K562 (cell line): ENCODE measurements around the gene SULT6B1. TPM values are rescaled to one million over a fixed set of nuclear protein-coding genes. Genes with fewer than 3 reads are reported as not detected.

Experiments used
- BRCA1 ChIP-seq, 2 experiments: fragments of 450-650 bp in 1 of 2; sonication (generic) in 1 of 2; formaldehyde crosslinking in 1 of 2; IDR thresholded peaks; 2 replicates each; pipeline versions ENCODE4 v1.5.0 to v1.6.1; 2017 to 2020; ENCODE audit warnings: mild to moderate bottlenecking in 1 of 2, missing genetic modification reagents in 1 of 2
- FOS ChIP-seq: IDR thresholded peaks from 3 replicates; pipeline ENCODE4 v1.6.1; 2011; ENCODE audit not compliant: insufficient read length; ENCODE audit errors: extremely low read depth
- FOXA1 ChIP-seq: fragments of 450-650 bp; IDR thresholded peaks from 2 replicates; pipeline ENCODE4 v1.6.1; 2016; ENCODE audit warnings: mild to moderate bottlenecking, borderline replicate concordance
- L3MBTL2 ChIP-seq: fragments of 450-650 bp; IDR thresholded peaks from 2 replicates; pipeline ENCODE4 v1.6.1; 2016; ENCODE audit warnings: mild to moderate bottlenecking, moderate library complexity
- NFYB ChIP-seq: IDR thresholded peaks from 2 replicates; pipeline ENCODE4 v1.6.1; 2011; ENCODE audit warnings: mild to moderate bottlenecking, moderate library complexity; ENCODE audit not compliant: insufficient read length; ENCODE audit errors: extremely low read depth
- NUFIP1 ChIP-seq: fragments of 450-650 bp; IDR thresholded peaks from 2 replicates; pipeline ENCODE4 v1.6.1; 2018; ENCODE audit not compliant: partially characterized antibody
- SMAD3 ChIP-seq: fragments of 450-650 bp; formaldehyde crosslinking; conservative IDR thresholded peaks from 2 replicates; pipeline ENCODE4 v1.4.0; 2020; ENCODE audit warnings: mild to moderate bottlenecking
- polyA plus RNA-seq, 8 experiments: library from polyadenylated mRNA; depleted of rRNA in 4 of 8; stranded (reverse) in 5 of 8; unstranded in 3 of 8; fragments of >200 nt; fragmentation: Nextera tagmentation in 2 of 8; fragmentation: Illumina TruSeq in 1 of 8; extraction: Ambion mirVana in 2 of 8; extraction: Trizol in 1 of 8; gene quantifications; 2 replicates each; pipeline versions ENCODE4 v1.2.1 to v1.2.3, GENCODE V29; 2011 to 2014; ENCODE audit warnings: inconsistent platforms in 1 of 8, missing spikeins in 1 of 8
- total RNA-seq, 7 experiments: library from RNA; depleted of rRNA in 6 of 7; stranded (reverse); fragments of >200 nt in 6 of 7; fragmentation: Illumina TruSeq in 2 of 7; extraction: Trizol in 2 of 7; gene quantifications; 2 replicates each; pipeline versions ENCODE4 v1.2.1 to v1.2.3, GENCODE V29; 2011 to 2021; ENCODE audit warnings: low replicate concordance in 1 of 7
- TF ChIP-seq, protein P1 (sequence below): fragments of 250-450 bp; sonication (Bioruptor Pico); IDR thresholded peaks from 2 replicates; pipeline ENCODE4 v1.5.0; 2020; ENCODE audit warnings: mild to moderate bottlenecking
- TF ChIP-seq, protein P2 (sequence below): sonication (generic); formaldehyde crosslinking; IDR thresholded peaks from 2 replicates; pipeline ENCODE4 v1.9.0; 2022; ENCODE audit warnings: mild to moderate bottlenecking, missing genetic modification reagents
- TF ChIP-seq, protein P3 (sequence below): fragments of 450-650 bp; formaldehyde crosslinking; IDR thresholded peaks from 2 replicates; pipeline ENCODE4 v1.4.0; 2020; ENCODE audit warnings: mild to moderate bottlenecking, moderate library complexity
- TF ChIP-seq, protein P4 (sequence below): sonication (generic); formaldehyde crosslinking; IDR thresholded peaks from 2 replicates; pipeline ENCODE4 v1.4.0; 2020; ENCODE audit warnings: mild to moderate bottlenecking, missing genetic modification reagents

The SULT6B1 gene
- total and polyA plus RNA-seq, 9 of the 15 experiments (the other 6 are each of a cell fraction or from before 2014, with no cell fraction given): not detected

DNA sequence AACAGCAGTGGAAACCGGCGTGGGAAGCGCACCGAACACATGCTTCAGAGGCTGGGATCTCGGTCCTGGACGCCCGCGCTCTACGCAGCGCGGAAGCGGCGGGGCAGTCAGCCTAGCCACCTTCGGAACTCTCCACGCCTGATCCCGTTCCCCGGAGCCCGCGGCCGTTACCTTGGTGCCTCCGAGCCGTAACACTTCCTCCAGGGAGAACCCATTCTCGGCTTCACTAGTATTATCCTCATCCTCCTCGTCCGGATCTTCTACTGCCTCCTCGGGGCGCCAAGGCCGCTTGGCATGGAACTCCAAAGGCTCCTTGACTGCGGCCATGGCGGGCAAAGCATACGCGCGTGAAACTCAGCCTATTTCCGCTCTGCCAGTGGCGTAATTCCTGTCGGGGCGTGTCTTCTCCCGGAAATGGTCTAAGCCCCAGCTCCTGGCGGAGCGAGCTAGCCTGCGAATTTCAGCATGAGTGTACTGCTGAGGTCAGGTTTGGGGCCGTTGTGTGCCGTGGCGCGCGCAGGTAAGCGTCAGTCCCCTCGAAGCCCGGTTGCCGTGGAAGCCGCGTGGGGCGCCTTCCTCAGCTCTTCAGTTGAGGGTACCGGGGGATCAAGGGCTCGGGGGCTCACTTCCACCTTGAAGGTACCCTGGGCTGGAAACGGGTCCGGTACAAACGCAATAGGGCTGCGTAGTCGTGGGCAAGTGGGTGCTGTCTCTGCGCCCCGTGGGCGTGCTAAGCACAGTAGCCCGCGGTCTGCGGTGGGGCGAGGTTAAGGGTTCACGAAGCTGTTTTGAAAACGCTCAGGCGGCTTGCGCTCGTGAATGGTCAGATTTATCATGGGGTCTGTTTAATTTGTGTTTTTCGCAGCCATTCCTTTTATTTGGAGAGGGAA is 43.0 kb upstream of the SULT6B1 start, which contains the start of the genes CEBPZ and NDUFAF7 (continued):
- TF ChIP-seq, protein P1, sequence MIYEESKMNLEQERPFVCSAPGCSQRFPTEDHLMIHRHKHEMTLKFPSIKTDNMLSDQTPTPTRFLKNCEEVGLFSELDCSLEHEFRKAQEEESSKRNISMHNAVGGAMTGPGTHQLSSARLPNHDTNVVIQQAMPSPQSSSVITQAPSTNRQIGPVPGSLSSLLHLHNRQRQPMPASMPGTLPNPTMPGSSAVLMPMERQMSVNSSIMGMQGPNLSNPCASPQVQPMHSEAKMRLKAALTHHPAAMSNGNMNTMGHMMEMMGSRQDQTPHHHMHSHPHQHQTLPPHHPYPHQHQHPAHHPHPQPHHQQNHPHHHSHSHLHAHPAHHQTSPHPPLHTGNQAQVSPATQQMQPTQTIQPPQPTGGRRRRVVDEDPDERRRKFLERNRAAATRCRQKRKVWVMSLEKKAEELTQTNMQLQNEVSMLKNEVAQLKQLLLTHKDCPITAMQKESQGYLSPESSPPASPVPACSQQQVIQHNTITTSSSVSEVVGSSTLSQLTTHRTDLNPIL (CRISPR knock-in tag): no peak
- no peak for TF ChIP-seq SMAD3 (CRISPR knock-in tag)
- TF ChIP-seq, protein P2, sequence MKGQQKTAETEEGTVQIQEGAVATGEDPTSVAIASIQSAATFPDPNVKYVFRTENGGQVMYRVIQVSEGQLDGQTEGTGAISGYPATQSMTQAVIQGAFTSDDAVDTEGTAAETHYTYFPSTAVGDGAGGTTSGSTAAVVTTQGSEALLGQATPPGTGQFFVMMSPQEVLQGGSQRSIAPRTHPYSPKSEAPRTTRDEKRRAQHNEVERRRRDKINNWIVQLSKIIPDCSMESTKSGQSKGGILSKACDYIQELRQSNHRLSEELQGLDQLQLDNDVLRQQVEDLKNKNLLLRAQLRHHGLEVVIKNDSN (CRISPR knock-in tag): no peak
- peak; percentile 84 for TF ChIP-seq L3MBTL2
- no peak for TF ChIP-seq BRCA1 (IDR thresholded peaks at IDR 0.05)
- no peak for TF ChIP-seq BRCA1 (CRISPR knock-in tag; IDR thresholded peaks at IDR 0.05)
- TF ChIP-seq, protein P3, sequence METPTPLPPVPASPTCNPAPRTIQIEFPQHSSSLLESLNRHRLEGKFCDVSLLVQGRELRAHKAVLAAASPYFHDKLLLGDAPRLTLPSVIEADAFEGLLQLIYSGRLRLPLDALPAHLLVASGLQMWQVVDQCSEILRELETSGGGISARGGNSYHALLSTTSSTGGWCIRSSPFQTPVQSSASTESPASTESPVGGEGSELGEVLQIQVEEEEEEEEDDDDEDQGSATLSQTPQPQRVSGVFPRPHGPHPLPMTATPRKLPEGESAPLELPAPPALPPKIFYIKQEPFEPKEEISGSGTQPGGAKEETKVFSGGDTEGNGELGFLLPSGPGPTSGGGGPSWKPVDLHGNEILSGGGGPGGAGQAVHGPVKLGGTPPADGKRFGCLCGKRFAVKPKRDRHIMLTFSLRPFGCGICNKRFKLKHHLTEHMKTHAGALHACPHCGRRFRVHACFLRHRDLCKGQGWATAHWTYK (CRISPR knock-in tag): no peak
- TF ChIP-seq, protein P4, sequence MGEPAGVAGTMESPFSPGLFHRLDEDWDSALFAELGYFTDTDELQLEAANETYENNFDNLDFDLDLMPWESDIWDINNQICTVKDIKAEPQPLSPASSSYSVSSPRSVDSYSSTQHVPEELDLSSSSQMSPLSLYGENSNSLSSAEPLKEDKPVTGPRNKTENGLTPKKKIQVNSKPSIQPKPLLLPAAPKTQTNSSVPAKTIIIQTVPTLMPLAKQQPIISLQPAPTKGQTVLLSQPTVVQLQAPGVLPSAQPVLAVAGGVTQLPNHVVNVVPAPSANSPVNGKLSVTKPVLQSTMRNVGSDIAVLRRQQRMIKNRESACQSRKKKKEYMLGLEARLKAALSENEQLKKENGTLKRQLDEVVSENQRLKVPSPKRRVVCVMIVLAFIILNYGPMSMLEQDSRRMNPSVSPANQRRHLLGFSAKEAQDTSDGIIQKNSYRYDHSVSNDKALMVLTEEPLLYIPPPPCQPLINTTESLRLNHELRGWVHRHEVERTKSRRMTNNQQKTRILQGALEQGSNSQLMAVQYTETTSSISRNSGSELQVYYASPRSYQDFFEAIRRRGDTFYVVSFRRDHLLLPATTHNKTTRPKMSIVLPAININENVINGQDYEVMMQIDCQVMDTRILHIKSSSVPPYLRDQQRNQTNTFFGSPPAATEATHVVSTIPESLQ (CRISPR knock-in tag): no peak
- no peak for TF ChIP-seq NUFIP1
- no peak for TF ChIP-seq FOS
- no peak for TF ChIP-seq NFYB
- TF ChIP-seq FOXA1: no peak
- TF ChIP-seq, all 486 proteins: peak for 123
